K562 (cell line): ENCODE results near the gene GSTO2. TPM values are rescaled to one million over a fixed set of nuclear protein-coding genes. Genes with fewer than 3 reads are reported as not detected.

Experiments
- ATAC-seq: fragments of 200-7000 bp; cut with Tn5 transposase; 3 replicates; pipeline ENCODE4 v1.9.1; 2020; ENCODE audit warnings: moderate library complexity
- BruUV-seq: library from RNA; stranded (reverse); fragments of 400-500 nt; replicated peaks from 2 replicates; lab custom pipeline; 2021; lab: Mats Ljungman, UMichigan
- CTCF ChIA-PET: fragments of 300-600 bp; formaldehyde crosslinking; extraction: SDS; loops from one replicate; lab custom pipeline; 2021; ENCODE audit warnings: low intra/inter-chr PET ratio; lab: Yijun Ruan, JAX
- POLR2A ChIA-PET: fragments of 300-600, 350-650 bp; sonication (Branson Sonifier 250); formaldehyde crosslinking; extraction: SDS; loops from one replicate; lab custom pipeline; 2021; ENCODE audit warnings: antibody characterized with exemption, inconsistent platforms; lab: Yijun Ruan, JAX
- DNase-seq, 4 experiments: peaks; one replicate each; pipeline versions ENCODE4 v3.0.0 to v3.0.0-alpha.2; 2011 to 2018; ENCODE audit warnings: low spot score in 3 of 4, mixed read lengths in 3 of 4; ENCODE audit errors: extremely low read depth in 1 of 4
- FAIRE-seq: peaks from 2 replicates; lab custom pipeline; 2011; peaks lifted over from hg19 to GRCh38; lab: Jason Lieb, UNC
- H2AFZ ChIP-seq: 2 replicates; pipeline ENCODE4 v1.6.0; 2011; ENCODE audit warnings: low read depth, low read length, control low read depth, inconsistent platforms
- H3K27ac ChIP-seq: fragments of 200-600 bp; 3 replicates; pipeline ENCODE4 v1.8.0; 2011; ENCODE audit warnings: low read depth, mild to moderate bottlenecking, control low read depth, inconsistent platforms, low read length, moderate library complexity, mixed read lengths; ENCODE audit errors: extremely low read depth
- H3K27me3 ChIP-seq, 2 experiments: fragments of 300-600 bp in 1 of 2; 2 replicates in 1 of 2; 3 replicates in 1 of 2; pipeline versions ENCODE4 v1.6.0 to v1.8.0; 2011; ENCODE audit warnings: inconsistent platforms in 2 of 2, low read length in 2 of 2, mild to moderate bottlenecking in 1 of 2, mixed read lengths in 1 of 2, moderate library complexity in 1 of 2; ENCODE audit not compliant: control insufficient read depth in 2 of 2, insufficient read depth in 2 of 2
- H3K36me3 ChIP-seq: fragments of 300-600 bp; 3 replicates; pipeline ENCODE4 v1.8.0; 2011; ENCODE audit warnings: mild to moderate bottlenecking, low read length, inconsistent platforms; ENCODE audit not compliant: control insufficient read depth, insufficient read depth
- H3K4me1 ChIP-seq, 2 experiments: fragments of 200-600 bp in 1 of 2; replicated peaks in 1 of 2; 2 replicates in 1 of 2; 3 replicates in 1 of 2; pipeline versions ENCODE4 v1.5.1 to v1.8.0; 2011; ENCODE audit warnings: inconsistent platforms in 2 of 2, low read length in 2 of 2, mild to moderate bottlenecking in 1 of 2, mixed read lengths in 1 of 2, moderate library complexity in 1 of 2; ENCODE audit not compliant: control insufficient read depth in 2 of 2, insufficient read depth in 2 of 2
- H3K4me2 ChIP-seq: 2 replicates; pipeline ENCODE4 v1.6.1; 2011; ENCODE audit warnings: low read length, control low read depth, inconsistent platforms, mixed read lengths; ENCODE audit not compliant: insufficient read depth
- H3K4me3 ChIP-seq: fragments of 200-600 bp; sonication (generic), shearing (Covaris generic); 2 replicates; pipeline ENCODE4 v1.5.1; 2016; ENCODE audit warnings: control low read depth, inconsistent platforms
- H3K79me2 ChIP-seq: fragments of 200-600 bp; 3 replicates; pipeline ENCODE4 v1.8.0; 2011; ENCODE audit warnings: low read length, inconsistent platforms; ENCODE audit not compliant: control insufficient read depth, insufficient read depth
- H3K9ac ChIP-seq, 2 experiments: 2 replicates each; pipeline versions ENCODE4 v1.6.0 to v1.6.1; 2011; ENCODE audit warnings: low read depth in 2 of 2, low read length in 2 of 2, control low read depth in 1 of 2, inconsistent platforms in 1 of 2, mild to moderate bottlenecking in 1 of 2, mixed read lengths in 1 of 2; ENCODE audit not compliant: insufficient read depth in 1 of 2
- H3K9me1 ChIP-seq: one replicate; pipeline ENCODE4 v1.6.0; 2011; ENCODE audit warnings: inconsistent platforms, mild to moderate bottlenecking, low read length, moderate library complexity; ENCODE audit not compliant: control insufficient read depth, insufficient read depth
- H3K9me3 ChIP-seq: replicated peaks from 2 replicates; pipeline ENCODE4 v1.5.1; 2011; ENCODE audit warnings: low read depth, low read length, inconsistent platforms; ENCODE audit not compliant: control insufficient read depth, insufficient read depth
- H4K20me1 ChIP-seq: replicated peaks from 2 replicates; pipeline ENCODE4 v1.6.1; 2011; ENCODE audit warnings: low read length, inconsistent platforms, mixed read lengths; ENCODE audit not compliant: control insufficient read depth, insufficient read depth
- ADNP ChIP-seq: fragments of 200-800 bp; sonication (Bioruptor generic); IDR thresholded peaks from 2 replicates; pipeline ENCODE4 v1.6.1; 2016; ENCODE audit warnings: missing genetic modification characterization, missing compliant biosample characterization
- ARID1B ChIP-seq: fragments of 450-650 bp; IDR thresholded peaks from 2 replicates; pipeline ENCODE4 v1.6.1; 2016; ENCODE audit warnings: antibody characterized with exemption, mild to moderate bottlenecking, inconsistent platforms
- BCOR ChIP-seq: fragments of 450-650 bp; IDR thresholded peaks from 2 replicates; pipeline ENCODE4 v1.6.1; 2016
- BRCA1 ChIP-seq, 2 experiments: fragments of 450-650 bp in 1 of 2; sonication (generic) in 1 of 2; formaldehyde crosslinking in 1 of 2; IDR thresholded peaks; 2 replicates each; pipeline versions ENCODE4 v1.5.0 to v1.6.1; 2017 to 2020; ENCODE audit warnings: mild to moderate bottlenecking in 1 of 2, missing genetic modification reagents in 1 of 2
- EZH2 ChIP-seq: IDR thresholded peaks from 2 replicates; pipeline ENCODE4 v1.6.1; 2012; ENCODE audit warnings: low read depth, mild to moderate bottlenecking, inconsistent platforms, low read length, borderline replicate concordance
- KDM1A ChIP-seq, 2 experiments: fragments of 450-650 bp; IDR thresholded peaks; 2 replicates each; pipeline ENCODE4 v1.6.1; 2016; ENCODE audit warnings: mild to moderate bottlenecking in 2 of 2
- NR2C1 ChIP-seq, 2 experiments: fragments of 450-650 bp; IDR thresholded peaks; 2 replicates each; pipeline ENCODE4 v1.6.1; 2017; ENCODE audit warnings: mild to moderate bottlenecking in 2 of 2, antibody characterized with exemption in 1 of 2, inconsistent platforms in 1 of 2, missing compliant biosample characterization in 1 of 2, missing genetic modification characterization in 1 of 2
- POLR2B ChIP-seq: fragments of 450-650 bp; IDR thresholded peaks from 2 replicates; pipeline ENCODE4 v1.6.1; 2018; ENCODE audit warnings: low read depth; ENCODE audit not compliant: partially characterized antibody
- RBM25 ChIP-seq: fragments of 200-400 bp; formaldehyde crosslinking; IDR thresholded peaks from 2 replicates; pipeline ENCODE4 v1.6.1; 2018; ENCODE audit warnings: low read length, low read depth, moderate library complexity; ENCODE audit not compliant: severe bottlenecking
- ZNF696 ChIP-seq: fragments of 250-450 bp; sonication (Bioruptor Pico); conservative IDR thresholded peaks from 2 replicates; pipeline ENCODE4 v1.4.0; 2020; ENCODE audit warnings: mild to moderate bottlenecking, moderate library complexity
- in situ Hi-C: fragments of 300-500 bp; cut with MboI; formaldehyde crosslinking; loops from 4 replicates; pipeline ENCODE4 v1.15.0; 2018; ENCODE audit warnings: inconsistent platforms, mixed read lengths
- intact Hi-C: fragments of 100-400 bp; cut with micrococcal nuclease; formaldehyde crosslinking; loops from 2 replicates; pipeline ENCODE4 v1.14.2; 2022
- polyA plus RNA-seq, 8 experiments: library from polyadenylated mRNA; depleted of rRNA in 4 of 8; stranded (reverse) in 5 of 8; unstranded in 3 of 8; fragments of >200 nt; fragmentation: Nextera tagmentation in 2 of 8; fragmentation: Illumina TruSeq in 1 of 8; extraction: Ambion mirVana in 2 of 8; extraction: Trizol in 1 of 8; gene quantifications; 2 replicates each; pipeline versions ENCODE4 v1.2.1 to v1.2.3, GENCODE V29; 2011 to 2014; ENCODE audit warnings: inconsistent platforms in 1 of 8, missing spikeins in 1 of 8
- total RNA-seq, 7 experiments: library from RNA; depleted of rRNA in 6 of 7; stranded (reverse); fragments of >200 nt in 6 of 7; fragmentation: Illumina TruSeq in 2 of 7; extraction: Trizol in 2 of 7; gene quantifications; 2 replicates each; pipeline versions ENCODE4 v1.2.1 to v1.2.3, GENCODE V29; 2011 to 2021; ENCODE audit warnings: low replicate concordance in 1 of 7

The GSTO2 gene
- total and polyA plus RNA-seq, 9 of the 15 experiments (the other 6 are each of a cell fraction or from before 2014, with no cell fraction given), result 0.18 to 1.8 (median 0.90) TPM

DNA sequence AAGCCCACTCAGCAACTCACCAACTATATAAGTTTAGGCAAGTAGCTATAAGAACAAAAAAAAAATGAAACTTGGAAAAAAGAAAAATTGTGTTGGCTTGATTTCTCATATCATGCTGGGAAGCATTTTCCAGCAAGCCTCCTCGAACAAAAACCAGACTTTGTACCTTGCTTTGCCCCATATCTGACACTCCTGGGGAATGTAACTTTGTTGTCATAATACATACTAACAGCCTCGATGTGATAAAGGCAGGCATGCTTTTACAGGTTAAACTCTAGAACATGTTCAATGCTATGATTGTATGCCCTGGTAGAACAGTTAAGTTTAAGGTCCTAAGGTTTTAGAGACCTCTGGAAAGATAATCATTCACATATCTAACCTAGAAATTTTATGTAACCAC, 48.5 kb upstream of the GSTO2 start (continued):
- TF ChIP-seq ARID1B, result no peak
- TF ChIP-seq POLR2B, result no peak
- no peak for TF ChIP-seq NR2C1 (IDR thresholded peaks at IDR 0.05)
- TF ChIP-seq NR2C1 (tag; IDR thresholded peaks at IDR 0.05), result no peak

DNA sequence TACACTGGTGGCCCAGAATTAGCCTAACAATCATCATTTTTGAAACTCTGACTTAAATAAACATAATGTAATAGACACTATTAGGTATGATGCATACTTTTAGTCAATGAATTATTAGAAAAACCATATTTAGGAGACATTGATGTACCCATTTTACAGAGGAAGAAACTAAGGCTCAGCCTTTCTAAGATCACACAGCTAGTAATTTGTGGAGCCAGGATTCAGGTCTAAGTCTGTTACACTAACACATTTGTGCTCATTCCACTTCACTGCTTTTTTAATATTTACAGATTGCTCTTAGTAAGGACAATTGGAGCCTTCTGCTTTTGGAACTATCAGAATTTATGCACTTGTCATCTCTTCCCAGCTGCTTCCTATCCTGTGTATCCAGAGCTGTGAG, 45.7 kb upstream of the GSTO2 start:
- Histone ChIP-seq H2AFZ (no peak overlapping the region), H3K9me3 (no peaks in the 10 kb centered on the region), H4K20me1 (no peaks in the 10 kb centered on the region), H3K9ac (no peak overlapping the region), H3K79me2 (no peaks in the 10 kb centered on the region), H3K36me3 (no peaks in the 10 kb centered on the region), H3K4me1 (no peaks in the 10 kb centered on the region), H3K27ac (no peak overlapping the region), H3K4me2 (no peak overlapping the region), H3K9me1 (no peaks in the 10 kb centered on the region), H3K4me3 (no peak overlapping the region), H3K27me3 (no peaks in the 10 kb centered on the region)
- FAIRE-seq (no peak), ATAC-seq (no peak), DNase-seq (no peak)
- intact Hi-C loops, result no loop called here
- in situ Hi-C loops, result no loop called here
- TF ChIP-seq RBM25 (peak; percentile 93), EZH2 (no peak), BCOR (0 out of 2 replicates have a peak, but pooled peaks have one; percentile 65), KDM1A (IDR thresholded peaks at IDR 0.05) (0 out of 4 replicates have a peak, but pooled peaks of 1 of the 2 experiments have one; percentile 25), ADNP (0 out of 2 replicates have a peak, but pooled peaks have one; percentile 46), BRCA1 (IDR thresholded peaks at IDR 0.05) (no peak), BRCA1 (CRISPR knock-in tag; IDR thresholded peaks at IDR 0.05) (no peak), ZNF696 (CRISPR knock-in tag) (no peak)
- ChIA-PET POLR2A (no interaction called here), CTCF (no interaction called here)
- no TSS peak for BruUV-seq
